SU-DHL-6 (cell line): Measurements from ENCODE around the gene PRDM5.

Experiments used
- H2AFZ ChIP-seq: fragments of 200-600 bp; sonication (generic); 2 replicates; pipeline ENCODE4 v1.6.1; 2014; ENCODE audit warnings: low read depth, mild to moderate bottlenecking, moderate library complexity, mixed read lengths, antibody characterized with exemption, low read length; ENCODE audit not compliant: severe bottlenecking
- H3F3A ChIP-seq: fragments of 200-600 bp; shearing (Covaris generic); 2 replicates; pipeline ENCODE4 v1.6.0; 2016; ENCODE audit warnings: antibody characterized with exemption, mild to moderate bottlenecking; ENCODE audit not compliant: insufficient read depth
- H3K27ac ChIP-seq: fragments of 200-600 bp; sonication (generic); 2 replicates; pipeline ENCODE4 v1.5.1; 2016; ENCODE audit warnings: low read depth, mild to moderate bottlenecking, low read length, moderate library complexity, mixed read lengths
- H3K27me3 ChIP-seq: fragments of 200-600 bp; sonication (generic), shearing (Covaris generic); 2 replicates; pipeline ENCODE4 v1.6.0; 2014; ENCODE audit warnings: mild to moderate bottlenecking, low read length
- H3K36me3 ChIP-seq: fragments of 200-600 bp; sonication (generic); 2 replicates; pipeline ENCODE4 v1.6.1; 2014; ENCODE audit warnings: mild to moderate bottlenecking, low read length, mixed read lengths
- H3K4me2 ChIP-seq: fragments of 300-600, 200-600 bp; shearing (Covaris generic), sonication (generic); 2 replicates; pipeline ENCODE4 v1.6.0; 2014; ENCODE audit warnings: low read length, low read depth, mild to moderate bottlenecking; ENCODE audit not compliant: poor library complexity, severe bottlenecking
- H3K4me3 ChIP-seq: fragments of 200-600 bp; sonication (generic); 2 replicates; pipeline ENCODE4 v1.5.1; 2014; ENCODE audit warnings: antibody characterized with exemption, low read length, mild to moderate bottlenecking, mixed read lengths; ENCODE audit not compliant: insufficient read depth, poor library complexity, severe bottlenecking
- H3K79me2 ChIP-seq: fragments of 200-600 bp; sonication (generic); 2 replicates; pipeline ENCODE4 v1.6.1; 2014; ENCODE audit warnings: mild to moderate bottlenecking, low read length, moderate library complexity; ENCODE audit not compliant: insufficient read depth
- H3K9ac ChIP-seq: fragments of 200-600 bp; sonication (generic); 2 replicates; pipeline ENCODE4 v1.7.0; 2014; ENCODE audit warnings: mild to moderate bottlenecking, low read length
- H3K9me2 ChIP-seq: fragments of 200-600 bp; sonication (generic); replicated peaks from 2 replicates; pipeline ENCODE4 v1.6.1; 2014; ENCODE audit warnings: low read length; ENCODE audit not compliant: insufficient read depth
- H3K9me3 ChIP-seq: fragments of 200-600 bp; sonication (generic); 2 replicates; pipeline ENCODE4 v1.6.1; 2014; ENCODE audit warnings: low read length, mixed read lengths; ENCODE audit not compliant: insufficient read depth
- H4K20me1 ChIP-seq: fragments of 200-600 bp; sonication (generic); 2 replicates; pipeline ENCODE4 v1.6.1; 2014; ENCODE audit warnings: low read depth, mild to moderate bottlenecking, antibody characterized with exemption, low read length, moderate library complexity, mixed read lengths
- EZH2phosphoT487 ChIP-seq: fragments of 200-600 bp; sonication (generic), shearing (Covaris generic); conservative IDR thresholded peaks from 2 replicates; pipeline ENCODE4 v1.6.1; 2018; ENCODE audit warnings: mild to moderate bottlenecking, antibody characterized with exemption, low read length, moderate library complexity, mixed read lengths
- TF ChIP-seq, protein P1 (sequence below): fragments of 200-600 bp; sonication (generic); IDR thresholded peaks from one replicate; pipeline ENCODE4 v1.5.1; 2017; ENCODE audit warnings: antibody characterized with exemption, mild to moderate bottlenecking, low read length, moderate library complexity; ENCODE audit not compliant: insufficient read depth, poor library complexity, severe bottlenecking

PRDM5 gene

DNA sequence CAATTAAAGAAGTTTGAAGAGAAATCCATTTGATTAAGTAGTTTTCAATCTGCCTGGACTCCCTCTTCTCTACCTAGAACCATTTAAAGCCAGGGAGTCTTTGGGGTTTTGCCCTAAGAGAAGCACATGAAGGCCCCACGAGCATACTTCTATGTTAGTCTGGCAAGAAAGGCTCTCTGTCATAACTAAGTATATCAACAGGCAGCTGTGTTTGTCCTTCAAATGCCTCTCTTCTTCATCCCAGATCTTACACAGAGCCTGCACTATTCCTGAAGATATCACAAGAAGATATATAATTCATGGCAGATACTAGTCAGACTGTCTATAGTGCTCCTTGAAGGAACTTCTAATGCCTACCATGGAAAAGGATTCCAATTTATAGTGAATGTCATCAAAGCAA is 206.2 kb downstream of the PRDM5 start:
- Histone ChIP-seq H3K79me2 (no peaks in the 10 kb centered on the region), H3K27me3 (no peaks in the 10 kb centered on the region), H3F3A (peaks cover 5% of the 10 kb centered on the region; the same call in 1 of the 2 replicates), H3K4me3 (no peak overlapping the region), H3K9me3 (no peaks in the 10 kb centered on the region), H2AFZ (no peak overlapping the region), H3K9ac (no peak overlapping the region), H3K36me3 (no peaks in the 10 kb centered on the region), H3K27ac (no peak overlapping the region), H4K20me1 (no peaks in the 10 kb centered on the region), H3K9me2 (no peaks in the 10 kb centered on the region), H3K4me2 (no peak overlapping the region)
- TF ChIP-seq, protein P1, sequence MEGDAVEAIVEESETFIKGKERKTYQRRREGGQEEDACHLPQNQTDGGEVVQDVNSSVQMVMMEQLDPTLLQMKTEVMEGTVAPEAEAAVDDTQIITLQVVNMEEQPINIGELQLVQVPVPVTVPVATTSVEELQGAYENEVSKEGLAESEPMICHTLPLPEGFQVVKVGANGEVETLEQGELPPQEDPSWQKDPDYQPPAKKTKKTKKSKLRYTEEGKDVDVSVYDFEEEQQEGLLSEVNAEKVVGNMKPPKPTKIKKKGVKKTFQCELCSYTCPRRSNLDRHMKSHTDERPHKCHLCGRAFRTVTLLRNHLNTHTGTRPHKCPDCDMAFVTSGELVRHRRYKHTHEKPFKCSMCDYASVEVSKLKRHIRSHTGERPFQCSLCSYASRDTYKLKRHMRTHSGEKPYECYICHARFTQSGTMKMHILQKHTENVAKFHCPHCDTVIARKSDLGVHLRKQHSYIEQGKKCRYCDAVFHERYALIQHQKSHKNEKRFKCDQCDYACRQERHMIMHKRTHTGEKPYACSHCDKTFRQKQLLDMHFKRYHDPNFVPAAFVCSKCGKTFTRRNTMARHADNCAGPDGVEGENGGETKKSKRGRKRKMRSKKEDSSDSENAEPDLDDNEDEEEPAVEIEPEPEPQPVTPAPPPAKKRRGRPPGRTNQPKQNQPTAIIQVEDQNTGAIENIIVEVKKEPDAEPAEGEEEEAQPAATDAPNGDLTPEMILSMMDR, result no peak
- no peak for TF ChIP-seq EZH2phosphoT487

DNA sequence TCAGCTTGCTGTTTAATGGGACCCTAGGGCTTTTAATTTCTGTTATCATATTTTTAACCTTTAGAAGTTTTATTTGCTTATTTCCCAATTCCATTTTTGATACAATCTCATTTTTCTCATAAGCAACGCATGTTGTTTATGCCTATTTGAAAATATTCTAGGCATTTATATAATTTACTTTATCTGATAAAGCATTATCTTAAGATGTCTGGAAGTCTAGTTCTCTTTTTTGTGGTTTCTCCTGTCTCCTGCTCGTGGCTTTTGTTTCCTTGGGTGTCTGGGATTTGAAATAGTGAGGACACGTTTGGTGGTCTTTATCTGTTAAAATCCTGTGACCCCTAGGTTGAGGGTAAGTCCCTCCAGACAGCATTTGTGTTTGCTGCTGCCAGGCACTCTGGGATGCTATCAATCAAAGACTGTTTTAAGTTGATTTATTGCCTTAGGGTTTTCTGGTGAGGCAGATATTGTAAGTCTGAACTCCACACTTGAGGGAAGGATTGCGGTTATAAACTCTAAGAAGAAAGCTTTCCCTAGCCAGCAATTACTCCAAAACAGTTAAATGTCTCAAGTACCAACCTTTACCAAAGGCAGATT is 208.0 kb downstream of the PRDM5 start:
- Histone ChIP-seq H3K27ac (no peak overlapping the region), H2AFZ (no peak overlapping the region), H3K79me2 (no peaks in the 10 kb centered on the region), H3K9me3 (no peaks in the 10 kb centered on the region), H3F3A (no peaks in the 10 kb centered on the region), H3K9ac (no peak overlapping the region), H3K9me2 (no peaks in the 10 kb centered on the region), H4K20me1 (no peaks in the 10 kb centered on the region), H3K4me3 (no peak overlapping the region), H3K4me2 (no peak overlapping the region), H3K27me3 (no peaks in the 10 kb centered on the region), H3K36me3 (no peaks in the 10 kb centered on the region)
- no peak for TF ChIP-seq EZH2phosphoT487
- TF ChIP-seq, protein P1, result no peak

DNA sequence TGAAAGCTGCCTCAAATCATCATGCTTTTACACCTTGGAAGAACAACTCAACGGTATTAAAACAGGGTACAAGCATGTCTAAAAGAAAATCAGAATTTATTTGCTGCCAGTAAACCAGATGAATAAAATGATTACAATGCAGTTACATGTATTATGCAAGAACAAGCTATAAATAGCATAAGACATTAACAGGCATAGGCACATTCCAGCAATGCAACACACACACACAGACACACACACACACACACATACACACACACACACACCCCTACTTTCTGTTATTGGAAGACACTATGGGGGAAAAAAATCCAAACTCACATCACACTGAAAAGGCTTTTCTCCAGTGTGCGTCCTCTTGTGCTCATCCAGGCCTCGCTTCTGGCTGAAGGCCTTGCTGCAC is 212.5 kb downstream of the PRDM5 start:
- no peak overlapping the region for H3K4me3 ChIP-seq
- H3K79me2 ChIP-seq, result no peaks in the 10 kb centered on the region
- H3K9ac ChIP-seq, result no peak overlapping the region
- H3K27ac ChIP-seq, result no peak overlapping the region
- no peaks in the 10 kb centered on the region for H3K36me3 ChIP-seq
- no peak overlapping the region for H3K4me2 ChIP-seq
- H3K9me2 ChIP-seq, result no peaks in the 10 kb centered on the region
- no peak overlapping the region for H2AFZ ChIP-seq
- H3K9me3 ChIP-seq, result no peaks in the 10 kb centered on the region
- H3K27me3 ChIP-seq, result no peaks in the 10 kb centered on the region
- no peaks in the 10 kb centered on the region for H3F3A ChIP-seq
- no peaks in the 10 kb centered on the region for H4K20me1 ChIP-seq
- TF ChIP-seq, protein P1, result no peak
- TF ChIP-seq EZH2phosphoT487, result no peak
